ENCODE results near the gene TMEM51.
"Not testable (repeated sequence)": the region's sequence is repeated elsewhere in the genome, so short reads cannot be mapped to it uniquely, and the experiment has no call there.

TMEM51 gene

GRCh38 chr1:15128520-15129313, 24.8 kb upstream of the TMEM51 start:
- no peak for DNase-seq

GRCh38 chr1:15129944-15130343, 23.6 kb upstream of the TMEM51 start:
- DNase-seq, result no peak

- no peak for DNase-seq
These were observed 22.9 kb upstream of the TMEM51 start for GRCh38 chr1:15130607-15131006.

- no peak for DNase-seq
These were observed 20.6 kb upstream of the TMEM51 start for GRCh38 chr1:15132965-15133364.

- DNase-seq, result no peak
These were observed 19.3 kb upstream of the TMEM51 start for GRCh38 chr1:15134285-15134684.

- not testable (repeated sequence) for DNase-seq
These were observed 17.9 kb upstream of the TMEM51 start for GRCh38 chr1:15135604-15136003.

GRCh38 chr1:15137809-15138208, 15.7 kb upstream of the TMEM51 start:
- DNase-seq, result no peak

DNA sequence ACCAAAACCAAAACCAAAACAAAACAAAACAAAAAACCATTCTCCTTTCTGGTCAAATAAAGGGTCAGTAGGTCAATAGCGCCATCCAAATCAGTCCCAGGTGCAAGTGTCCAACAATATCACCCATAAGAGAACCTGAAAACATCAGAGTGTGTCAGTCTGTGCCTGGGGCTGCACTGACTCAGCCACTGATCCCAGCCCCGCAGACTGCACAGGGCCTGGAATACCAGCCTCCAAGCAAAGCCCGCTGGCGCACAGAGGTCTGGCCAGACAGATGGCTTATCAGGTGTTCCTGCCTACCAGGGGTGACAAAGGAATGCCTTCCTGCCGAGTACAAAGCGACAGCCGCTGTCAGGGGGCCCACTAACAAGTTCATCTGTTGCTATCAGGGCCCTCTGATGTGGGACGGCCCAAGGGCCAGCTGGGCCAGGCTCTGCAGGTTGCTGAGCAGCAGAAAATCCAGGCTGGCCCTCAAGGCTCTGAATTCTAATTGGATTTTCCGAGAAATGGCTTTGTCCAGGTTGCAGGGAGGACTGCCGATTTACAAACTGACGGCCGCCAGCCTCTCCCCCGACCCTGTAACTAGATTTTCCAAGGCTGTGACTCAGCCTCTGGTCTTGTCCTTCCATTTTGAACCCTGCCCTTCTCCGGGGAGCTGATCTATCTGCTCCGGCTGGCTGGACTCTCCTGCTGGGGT, 13.7 kb upstream of the TMEM51 start:
- no peak for DNase-seq

DNA sequence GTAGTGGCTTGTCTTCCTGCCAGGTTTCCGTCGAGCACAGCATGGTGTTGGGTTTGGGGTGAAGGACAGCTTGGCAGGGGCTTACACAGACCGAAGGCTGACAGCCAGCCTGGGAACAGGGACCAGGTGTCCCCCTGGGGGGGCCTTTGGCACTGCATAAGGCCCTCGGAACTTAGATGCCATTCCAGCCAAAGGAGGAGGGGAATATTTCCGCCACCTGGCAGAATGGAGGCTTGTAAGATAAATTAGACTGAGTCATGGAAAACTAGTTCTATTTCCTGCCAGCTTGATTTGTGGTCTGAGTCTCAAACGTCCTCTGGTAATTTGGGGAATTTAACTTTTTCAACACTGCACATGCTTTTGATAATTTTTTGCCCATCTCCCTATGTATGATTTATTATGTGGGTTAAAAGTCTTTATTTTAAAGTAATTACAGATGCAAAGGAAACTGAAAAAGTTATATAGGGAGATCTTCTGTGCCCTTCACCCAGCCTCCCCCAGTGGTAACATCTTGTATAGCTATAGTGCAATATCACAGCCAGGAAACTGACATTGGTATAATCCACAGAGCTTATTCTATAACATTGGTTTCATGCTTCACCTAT, 11.5 kb upstream of the TMEM51 start:
- DNase-seq, result no peak

- no peak for DNase-seq
These were observed 8.2 kb upstream of the TMEM51 start for GRCh38 chr1:15145327-15145726.

- DNase-seq, result no peak
These were observed 7.3 kb upstream of the TMEM51 start for GRCh38 chr1:15146142-15146680.

DNA sequence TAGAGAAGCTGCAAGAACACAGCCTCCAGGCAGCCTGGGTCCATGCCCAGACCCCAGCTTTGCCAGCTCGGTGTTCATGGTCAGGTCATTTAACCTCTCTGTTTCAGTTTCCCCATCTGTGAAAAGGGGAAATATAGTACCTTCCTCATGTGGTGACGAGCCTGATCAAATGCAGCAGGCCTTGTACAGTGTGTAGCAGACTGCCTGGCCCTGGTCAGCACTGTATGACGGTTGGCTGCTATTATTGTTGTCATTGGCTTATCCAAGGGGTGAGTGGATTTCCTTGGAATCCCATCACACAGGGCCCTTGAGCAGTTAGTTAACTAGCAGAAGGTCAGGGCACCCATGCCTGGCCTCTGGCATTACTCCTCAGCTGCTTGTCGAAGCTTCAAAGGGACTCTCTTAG, 6.6 kb upstream of the TMEM51 start:
- no peak for DNase-seq

- no peak for DNase-seq
These were observed 5.5 kb upstream of the TMEM51 start for GRCh38 chr1:15148004-15148403.

DNA sequence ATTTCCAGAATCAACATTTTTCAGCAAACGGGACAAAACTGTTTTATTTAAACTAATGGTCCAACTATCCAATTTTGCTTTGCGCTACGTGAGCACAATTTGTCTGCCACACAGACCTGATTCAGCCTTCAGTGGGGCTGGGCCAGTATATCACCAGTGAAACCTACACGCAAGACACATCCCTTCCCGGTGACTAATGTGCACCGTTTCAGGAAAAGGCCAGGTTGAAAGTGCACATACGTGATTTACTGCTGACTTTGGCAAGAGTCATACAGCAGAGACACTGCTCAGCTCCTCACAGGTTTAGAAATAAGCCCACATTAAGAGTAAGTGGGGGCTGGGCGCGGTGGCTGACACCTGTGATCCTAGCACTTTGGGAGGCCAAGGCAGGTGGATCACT, 5.1 kb upstream of the TMEM51 start:
- no peak for DNase-seq

DNA sequence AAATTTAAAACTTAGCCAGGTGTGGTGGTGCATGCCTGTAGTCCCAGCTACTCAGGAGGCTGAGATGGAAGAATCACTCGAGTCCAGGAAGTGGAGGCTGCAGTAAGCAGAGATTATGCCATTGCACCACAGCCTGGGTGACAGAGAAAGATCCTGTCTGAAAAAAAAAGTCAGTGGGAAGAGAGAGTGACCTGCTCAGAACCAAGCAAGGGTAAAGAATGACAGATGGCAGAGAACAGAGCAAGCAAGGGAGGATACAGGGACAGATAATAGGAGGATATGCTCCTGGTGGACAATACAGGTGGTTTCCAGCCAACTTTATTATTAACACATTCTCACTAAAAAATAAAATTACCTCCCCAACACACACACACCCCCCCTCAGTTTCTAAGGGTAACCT, 4.6 kb upstream of the TMEM51 start:
- no peak for DNase-seq

DNA sequence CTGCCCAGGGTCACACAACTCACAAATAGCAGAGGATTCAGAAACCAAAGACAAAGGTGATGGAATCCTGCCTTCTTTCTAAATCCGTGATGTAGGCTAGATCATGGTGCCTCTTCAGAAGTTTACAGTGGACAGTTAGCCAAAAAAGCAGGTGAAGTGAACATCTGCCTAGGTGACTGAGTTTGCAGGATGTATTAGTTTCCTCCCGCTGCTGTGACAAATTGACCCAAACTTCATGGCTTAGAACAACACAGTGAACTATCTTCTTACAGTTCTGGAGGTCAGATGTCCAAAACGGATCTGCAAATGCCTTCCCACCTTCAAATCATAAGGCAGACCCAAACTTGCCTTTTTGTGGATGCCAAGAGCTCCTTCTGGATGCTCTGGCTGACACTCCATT, 3.2 kb upstream of the TMEM51 start:
- DNase-seq, result no peak

DNA sequence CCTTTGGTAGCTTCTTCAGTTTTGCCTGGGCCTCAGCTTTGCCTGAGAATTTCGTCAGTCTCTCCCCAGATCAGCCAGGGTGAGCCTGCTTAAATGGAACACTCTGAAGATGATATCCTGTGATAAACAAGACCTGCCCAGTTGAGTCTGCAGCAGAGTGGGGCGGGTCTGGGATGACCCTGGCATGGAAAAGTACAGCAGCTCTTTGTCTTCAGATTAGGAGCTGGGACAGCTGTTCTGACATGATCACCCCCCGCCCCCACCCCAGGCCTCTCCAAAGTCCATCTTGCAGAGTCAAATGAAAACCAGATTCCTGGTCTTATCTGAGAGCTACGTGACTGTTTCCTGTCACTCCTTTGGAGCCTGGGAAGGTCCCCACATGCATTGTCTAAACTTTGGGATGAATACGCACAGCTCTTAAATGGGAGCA, 2.2 kb upstream of the TMEM51 start:
- DNase-seq, result no peak

GRCh38 chr1:15151871-15152270, 1.7 kb upstream of the TMEM51 start:
- DNase-seq, result no peak

GRCh38 chr1:15152318-15153183, 996 bp upstream of the TMEM51 start:
- DNase-seq, result no peak

DNA sequence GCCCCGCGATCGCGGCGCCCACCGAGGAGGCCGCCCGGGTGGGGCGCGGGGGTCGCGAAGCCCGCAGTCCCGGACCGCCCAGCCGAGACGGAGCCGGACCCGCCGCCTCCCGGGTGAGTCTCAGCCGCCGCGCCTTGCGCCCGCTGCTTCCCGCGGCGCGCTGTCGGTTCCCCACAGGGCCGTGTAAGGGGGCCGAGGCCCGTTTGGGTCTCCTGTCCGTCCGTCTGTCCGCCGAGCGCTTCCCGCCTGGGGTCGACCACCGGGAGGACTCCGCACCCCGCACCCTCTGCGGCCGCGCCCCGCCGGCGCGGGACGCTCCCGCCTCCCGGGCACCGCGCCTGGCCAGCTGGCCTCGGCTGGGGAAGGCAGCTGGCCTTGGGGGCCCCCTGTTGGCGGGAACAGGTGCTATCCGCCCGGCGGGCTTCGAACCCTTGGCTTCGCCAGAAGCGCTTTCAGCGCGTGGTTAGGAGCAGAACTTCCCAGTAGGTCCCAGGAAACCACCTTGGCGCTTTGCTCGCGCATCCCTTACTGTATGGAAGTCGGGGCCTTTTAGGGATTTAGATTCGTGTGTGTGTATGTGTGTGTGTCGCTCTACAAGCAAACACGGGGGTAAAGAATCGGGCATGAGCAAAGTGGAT, 414 bp downstream of the TMEM51 start:
- DNase-seq, result no peak

- no peak for DNase-seq
These were observed 1.0 kb downstream of the TMEM51 start for GRCh38 chr1:15154480-15155036.

- no peak for DNase-seq
These were observed 1.6 kb downstream of the TMEM51 start for GRCh38 chr1:15155191-15155590.
